Hippocampal formation (tissue), 2 donors: Measurements from ENCODE around the gene DIP2C.
"Not testable (repeated sequence)": the region's sequence is repeated elsewhere in the genome, so short reads cannot be mapped to it uniquely, and the experiment has no call there.

Source experiments
- DNase-seq, 2 donors: peaks; one replicate each; lab custom pipeline; 2025; lab: John Stamatoyannopoulos, UW

DIP2C gene

DNA sequence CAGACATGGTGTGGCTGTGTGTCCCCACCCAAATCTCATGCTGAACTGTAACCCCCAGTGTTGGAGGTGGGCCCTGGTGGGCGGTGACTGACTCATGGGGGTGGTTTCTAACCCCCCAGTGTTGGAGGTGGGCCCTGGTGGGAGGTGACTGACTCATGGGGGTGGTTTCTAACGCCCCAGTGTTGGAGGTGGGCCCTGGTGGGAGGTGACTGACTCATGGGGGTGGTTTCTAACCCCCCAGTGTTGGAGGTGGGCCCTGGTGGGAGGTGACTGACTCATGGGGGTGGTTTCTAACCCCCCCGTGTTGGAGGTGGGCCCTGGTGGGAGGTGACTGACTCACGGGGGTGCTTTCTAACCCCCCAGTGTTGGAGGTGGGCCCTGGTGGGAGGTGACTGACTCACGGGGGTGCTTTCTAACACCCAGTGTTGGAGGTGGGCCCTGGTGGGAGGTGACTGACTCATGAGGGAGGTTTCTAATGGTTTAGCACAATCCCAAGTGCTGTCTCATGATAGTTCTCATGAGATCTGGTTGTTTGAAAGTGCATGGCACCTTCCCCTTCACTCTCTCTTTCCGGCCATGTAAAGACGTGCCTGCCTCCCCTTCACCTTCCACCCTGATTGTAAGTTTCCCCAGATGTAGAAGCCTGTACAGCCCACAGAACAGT lies 78.7 kb downstream of the DIP2C start:
- DNase-seq = not testable (repeated sequence)

DNA sequence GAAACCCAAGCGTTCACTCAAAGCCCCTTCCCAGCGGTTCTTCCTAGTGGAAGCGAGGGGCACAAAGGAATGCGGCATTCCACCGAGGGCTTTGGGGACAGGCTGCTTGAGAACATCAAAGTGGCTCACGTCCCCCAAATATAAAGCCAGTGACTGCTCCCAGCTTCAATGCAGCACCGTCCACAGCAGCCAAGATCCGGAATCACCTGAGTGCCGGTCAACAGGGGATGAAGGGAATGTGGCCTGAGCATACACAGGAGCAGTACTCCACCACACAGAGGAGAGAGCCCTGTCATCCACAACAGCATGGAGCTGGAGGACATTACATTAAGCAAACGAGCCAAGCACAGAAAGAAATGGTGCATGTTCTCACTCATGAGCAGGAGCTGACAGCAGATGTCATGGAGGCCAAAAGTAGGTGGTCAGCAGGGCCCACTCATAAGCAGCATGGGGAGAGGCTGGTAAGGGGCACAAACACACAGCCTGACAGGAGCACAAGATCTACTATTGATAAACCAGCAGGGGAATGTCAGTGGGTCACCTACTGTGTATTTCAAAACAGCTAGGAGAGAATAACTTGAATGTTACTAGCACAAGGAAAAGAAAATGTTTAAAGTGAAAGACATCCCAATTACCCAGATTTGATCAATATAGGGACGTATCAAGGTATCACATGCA lies 79.5 kb downstream of the DIP2C start:
- no peak for DNase-seq

DNA sequence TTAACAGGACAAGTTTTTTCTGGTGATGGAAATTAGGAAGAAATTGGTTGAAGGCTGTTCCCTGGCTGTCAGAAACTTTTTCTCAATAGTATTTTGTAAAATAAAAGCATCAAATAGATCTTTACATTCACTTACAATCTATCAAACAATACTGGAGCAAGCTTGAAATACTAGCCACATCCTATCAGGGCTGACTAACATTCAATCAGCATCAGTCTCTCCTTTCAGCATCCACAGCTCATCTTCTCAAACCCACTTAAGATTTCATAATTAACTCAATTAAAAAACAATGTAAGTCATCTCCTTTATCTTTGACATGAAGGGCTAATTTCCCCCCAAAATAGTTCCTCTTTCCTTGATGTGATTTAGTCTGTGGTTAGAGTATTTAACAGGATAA lies 80.2 kb downstream of the DIP2C start:
- no peak for DNase-seq

DNA sequence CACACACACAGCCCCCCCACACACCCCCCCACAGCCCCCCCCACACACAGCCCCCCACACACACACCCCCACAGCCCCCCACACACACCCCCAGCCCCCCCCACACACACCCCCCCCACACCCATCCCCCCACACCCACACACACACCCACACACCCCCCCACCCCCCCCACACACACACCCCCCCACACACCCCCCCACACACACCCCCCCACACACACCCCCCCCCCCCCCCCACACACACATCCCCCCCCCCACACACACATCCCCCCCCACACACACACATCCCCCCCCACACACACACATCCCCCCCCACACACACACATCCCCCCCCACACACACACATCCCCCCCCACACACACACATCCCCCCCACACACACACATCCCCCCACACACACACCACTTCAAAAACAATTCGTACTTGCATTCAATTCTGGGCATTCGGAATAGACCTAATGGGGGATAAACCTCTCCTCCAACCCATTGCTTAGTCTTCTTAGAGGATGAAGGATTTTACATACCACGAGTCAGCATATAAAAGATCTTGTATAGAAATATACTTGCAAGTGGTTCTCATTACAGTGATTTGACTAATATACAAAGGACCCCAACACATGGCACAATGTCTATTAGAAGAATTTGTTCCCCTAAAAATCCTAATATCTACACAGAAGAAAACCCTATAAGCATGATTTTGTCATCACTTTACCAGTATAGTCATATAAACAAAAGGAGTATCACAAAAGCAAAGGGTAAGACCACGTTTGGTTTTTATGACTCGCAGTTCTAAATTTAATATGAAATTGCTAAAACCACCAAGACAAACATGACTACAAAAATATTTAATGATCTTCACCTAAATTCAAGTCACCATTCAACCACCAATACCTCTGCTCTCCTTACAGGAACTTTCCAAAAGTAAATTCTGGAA lies 80.9 kb downstream of the DIP2C start:
- DNase-seq = no peak

DNA sequence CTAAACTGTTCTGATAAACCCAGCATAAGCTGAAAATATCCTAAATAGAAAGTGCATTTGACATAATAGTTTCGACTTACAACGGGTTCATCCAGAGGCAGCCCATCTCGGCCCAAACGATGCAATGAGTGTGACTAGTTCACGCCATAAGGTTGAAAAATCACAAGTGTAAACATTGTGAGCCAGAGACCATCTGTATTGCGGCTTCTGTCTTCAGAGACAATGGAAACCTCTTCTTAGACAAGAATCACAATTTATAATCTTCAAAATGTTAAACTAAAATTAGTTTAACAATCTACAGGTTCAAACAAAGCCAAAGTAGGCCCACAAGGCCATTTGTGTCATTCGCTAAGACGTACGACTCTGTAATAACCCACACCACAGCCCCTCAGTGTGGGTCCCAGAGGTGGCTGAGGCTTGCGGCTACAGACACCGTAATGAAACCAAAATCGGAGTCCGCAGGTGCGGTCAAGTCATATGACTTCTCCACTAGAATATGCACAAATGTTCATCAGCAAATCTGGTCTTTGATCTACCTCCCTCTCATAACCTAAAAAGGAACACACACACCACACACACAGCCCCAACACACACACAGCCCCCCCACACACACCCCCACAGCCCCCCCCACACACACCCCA lies 81.8 kb downstream of the DIP2C start:
- no peak for DNase-seq

DNA sequence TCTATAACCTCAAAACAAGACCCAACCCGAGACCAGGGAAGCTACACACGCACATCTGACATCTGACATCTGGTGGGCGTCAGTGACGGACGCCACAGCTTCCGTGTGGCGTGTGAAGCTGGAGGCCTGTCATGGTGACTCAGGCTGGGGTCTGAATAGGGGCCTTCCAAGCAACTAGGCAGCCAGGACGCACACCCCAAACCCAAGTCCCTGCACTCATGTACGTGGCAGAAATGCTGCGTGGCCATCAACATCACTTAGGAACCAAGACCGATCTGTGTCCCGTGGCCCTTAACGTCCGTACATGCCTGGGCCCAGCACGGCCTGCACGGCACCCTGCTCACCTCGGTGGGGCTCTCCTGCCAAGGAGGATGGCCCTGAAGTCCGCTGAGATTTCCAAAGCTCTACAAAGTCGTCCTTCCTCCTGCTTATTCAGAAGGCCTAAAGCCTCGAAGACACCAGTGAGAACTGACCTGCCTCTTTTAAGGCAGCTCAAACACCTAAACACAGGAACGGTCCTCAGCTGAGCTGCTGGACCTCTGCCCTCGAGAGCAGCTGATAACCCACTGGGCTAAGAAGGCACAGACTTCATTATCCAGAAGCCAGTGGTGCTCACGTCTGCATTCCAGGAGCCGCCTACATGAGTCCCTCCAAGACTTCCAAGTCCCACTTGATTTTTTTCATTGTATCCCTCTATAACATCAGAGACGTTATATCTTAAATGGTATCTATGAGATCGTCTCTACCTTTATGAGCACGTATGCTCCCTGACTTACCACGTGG lies 82.5 kb downstream of the DIP2C start:
- DNase-seq = no peak

DNA sequence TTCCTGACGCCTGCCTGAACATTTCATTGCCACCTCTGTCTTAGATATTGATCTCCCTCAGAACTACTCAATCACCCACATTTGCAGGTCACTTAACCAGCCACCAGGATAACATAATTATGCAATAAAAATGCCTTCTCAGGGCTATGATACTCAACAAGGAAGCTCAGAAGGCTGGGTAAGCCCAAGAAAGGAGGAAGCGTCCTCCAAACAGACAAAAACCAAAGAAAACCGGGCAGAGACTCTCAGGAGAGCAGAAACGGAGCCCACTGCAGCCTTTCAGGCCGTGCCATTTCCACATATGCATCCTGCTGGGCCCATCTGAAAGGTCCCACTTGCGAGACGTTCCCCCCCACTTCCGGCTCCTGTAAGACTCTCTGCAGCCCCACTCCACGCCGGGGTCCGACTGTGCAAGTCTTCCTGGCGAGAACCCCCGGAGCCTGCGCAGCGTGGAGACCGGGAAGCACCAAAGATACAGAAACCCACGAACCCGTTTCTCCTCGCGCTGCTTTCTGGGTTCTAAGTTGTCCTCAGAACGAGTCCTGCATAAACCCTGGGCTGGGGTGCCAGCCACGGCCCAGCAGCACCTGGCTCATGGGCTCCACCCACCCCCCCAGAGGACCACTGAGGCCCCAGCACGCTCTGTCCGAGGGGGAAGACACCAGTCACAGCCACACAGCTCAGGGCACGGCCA lies 83.7 kb downstream of the DIP2C start:
- no peak for DNase-seq

DNA sequence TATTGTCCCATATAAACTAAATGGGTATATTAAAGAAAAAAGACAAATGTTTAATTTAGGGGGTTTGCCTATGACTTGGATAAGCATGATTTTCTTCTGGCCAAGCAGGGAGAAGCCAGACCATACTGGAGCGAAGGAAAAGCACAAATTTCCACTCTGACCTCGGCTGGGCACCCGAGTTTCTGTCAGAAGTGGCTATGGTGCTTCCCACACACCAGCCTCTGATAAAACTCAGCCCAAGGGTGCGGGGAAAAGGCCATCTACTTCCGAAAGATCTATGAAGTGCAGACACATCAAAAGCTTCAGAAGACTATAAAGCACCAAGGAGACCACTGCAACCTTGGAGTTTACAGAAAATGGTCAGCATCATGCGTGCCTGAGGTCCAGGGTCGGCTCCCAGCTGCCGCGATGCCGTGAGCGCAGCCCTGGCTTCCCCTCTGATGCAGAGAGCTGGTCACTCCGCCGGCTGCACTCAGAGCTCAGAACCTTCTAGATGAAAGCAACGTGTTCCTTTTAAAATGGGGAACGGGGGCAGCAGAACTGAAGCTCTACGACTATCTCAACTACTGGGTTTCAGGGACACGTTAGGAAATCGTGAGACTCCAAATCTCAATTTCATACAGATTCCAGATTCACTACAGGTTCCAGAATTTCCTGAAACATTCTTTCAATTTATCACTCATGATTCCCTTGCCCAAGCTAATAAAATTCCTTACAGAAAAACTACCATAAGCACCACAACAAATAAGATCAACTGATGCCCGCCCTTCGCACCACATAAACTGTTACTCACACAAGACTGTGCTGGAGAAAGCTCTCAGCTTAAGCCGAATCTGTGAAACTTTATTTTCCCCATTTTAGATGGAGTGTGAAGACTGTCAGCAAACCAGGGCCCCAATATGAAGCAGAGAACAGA lies 84.5 kb downstream of the DIP2C start:
- DNase-seq = no peak

DNA sequence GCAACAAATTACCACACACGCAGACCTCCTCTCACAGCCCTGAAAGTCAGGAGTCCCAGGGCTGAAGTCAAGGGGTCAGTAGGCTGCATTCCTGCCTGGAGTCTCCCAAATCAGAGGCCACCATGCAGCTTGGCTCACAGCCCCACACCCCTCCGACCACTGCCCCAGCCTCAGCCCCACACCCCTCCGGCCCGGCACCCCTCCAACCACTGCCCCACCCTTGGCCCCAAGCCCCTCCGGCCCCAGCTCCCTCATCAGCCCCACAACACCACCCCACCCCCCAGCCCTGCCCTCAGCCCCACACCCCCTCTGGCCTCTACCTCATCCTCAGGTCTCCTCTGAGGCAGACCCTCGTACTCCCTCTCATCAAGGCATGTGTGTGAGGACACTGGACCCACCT lies 85.7 kb downstream of the DIP2C start:
- no peak for DNase-seq

DNA sequence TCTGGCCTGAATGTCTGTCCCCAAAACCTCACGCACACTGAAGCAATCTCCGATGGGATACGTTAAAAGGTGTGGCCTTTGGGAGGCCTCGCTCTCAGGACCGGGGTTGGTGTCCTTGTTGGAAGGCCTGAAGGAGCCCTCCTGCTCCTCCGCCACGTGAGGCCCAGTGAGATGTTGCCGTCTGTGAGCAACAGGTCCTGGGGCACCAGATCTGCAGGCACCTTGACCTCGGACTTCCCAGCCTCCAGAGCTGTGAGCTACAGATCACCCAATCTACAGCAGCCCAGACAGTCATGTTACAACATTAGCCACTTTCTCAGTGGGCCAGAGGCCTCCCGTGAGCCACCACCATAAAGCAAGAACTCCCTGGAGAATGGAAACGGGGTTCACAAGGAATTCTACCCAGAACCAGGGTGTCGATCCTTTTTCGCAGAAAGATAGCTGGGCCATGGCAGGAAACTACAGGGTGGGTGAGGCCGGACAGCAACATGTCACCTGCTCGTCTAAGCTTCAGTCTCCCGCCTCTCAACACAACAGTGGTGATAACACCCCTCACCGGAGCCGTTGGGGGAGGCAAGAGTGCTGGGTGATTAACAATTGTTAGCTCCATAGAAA lies 87.0 kb downstream of the DIP2C start:
- no peak for DNase-seq

DNA sequence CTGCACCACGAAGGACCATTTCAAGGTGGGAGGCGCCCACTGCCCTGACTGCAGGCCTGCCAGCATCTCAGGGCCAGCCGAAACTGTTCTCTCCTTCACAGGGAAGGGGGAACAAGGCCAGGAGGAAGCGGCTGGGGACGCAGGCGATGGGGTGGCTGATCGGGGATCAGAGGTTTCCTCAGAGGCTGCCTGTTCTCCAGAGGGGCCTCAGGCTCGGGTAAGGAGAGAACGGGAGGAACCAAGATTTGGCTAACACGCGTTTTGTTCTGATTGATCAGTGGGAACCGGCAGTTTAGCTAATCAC lies 87.9 kb downstream of the DIP2C start:
- no peak for DNase-seq

DNA sequence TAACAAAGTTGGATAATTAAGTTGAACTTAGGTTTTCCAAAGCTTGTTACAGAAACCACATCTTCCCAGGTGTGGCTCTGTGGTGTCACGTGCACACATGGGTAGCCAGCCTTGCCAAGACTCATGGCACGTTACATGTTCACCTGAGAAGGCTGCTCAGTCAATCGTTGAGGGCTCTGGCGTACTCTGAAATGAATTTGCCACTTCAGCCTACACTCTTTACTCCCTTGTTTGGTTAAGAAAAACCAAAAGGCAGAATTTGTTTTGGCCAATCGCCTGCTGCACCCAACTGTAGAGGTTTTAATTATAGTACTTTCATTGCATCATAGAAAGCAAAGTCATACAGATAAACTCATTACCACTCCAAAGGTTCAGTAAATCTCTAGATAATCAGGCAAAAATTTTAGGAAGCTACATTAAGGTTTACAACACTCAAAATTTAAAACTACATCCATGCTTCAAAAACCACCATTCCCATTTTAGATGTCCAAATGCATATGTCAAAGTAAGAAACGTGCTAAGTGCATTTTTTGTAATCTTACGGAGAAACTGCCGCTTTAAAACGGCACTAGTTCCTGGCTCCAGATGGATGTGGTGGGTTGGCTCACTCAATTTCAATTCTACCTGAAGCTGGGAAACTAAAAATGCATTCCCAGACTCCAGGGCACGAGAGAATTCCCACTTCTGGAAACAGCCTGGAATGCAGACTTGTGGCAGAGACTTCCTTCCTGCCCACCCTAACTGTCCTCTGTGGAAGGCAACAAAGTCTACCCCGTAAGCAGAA lies 88.4 kb downstream of the DIP2C start:
- no peak for DNase-seq

DNA sequence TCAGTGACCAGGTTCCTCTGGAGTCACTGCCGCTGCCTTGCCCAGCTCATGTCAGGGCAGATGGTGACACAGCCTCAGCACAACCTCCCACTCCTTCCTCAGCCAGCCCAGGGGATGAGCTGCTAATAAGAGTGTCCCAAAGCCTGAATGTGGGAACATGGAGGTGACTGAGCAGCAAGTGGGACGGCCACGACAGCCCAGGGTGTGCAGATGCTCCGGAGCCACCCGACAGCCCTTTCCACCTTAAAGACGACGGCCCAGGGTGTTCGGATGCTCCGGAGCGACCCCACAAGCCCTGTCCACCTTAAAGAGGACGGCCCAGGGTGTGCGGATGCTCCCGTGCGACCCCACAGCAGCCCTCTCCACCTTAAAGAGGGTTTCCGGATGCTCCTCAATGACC lies 89.2 kb downstream of the DIP2C start:
- no peak for DNase-seq

DNA sequence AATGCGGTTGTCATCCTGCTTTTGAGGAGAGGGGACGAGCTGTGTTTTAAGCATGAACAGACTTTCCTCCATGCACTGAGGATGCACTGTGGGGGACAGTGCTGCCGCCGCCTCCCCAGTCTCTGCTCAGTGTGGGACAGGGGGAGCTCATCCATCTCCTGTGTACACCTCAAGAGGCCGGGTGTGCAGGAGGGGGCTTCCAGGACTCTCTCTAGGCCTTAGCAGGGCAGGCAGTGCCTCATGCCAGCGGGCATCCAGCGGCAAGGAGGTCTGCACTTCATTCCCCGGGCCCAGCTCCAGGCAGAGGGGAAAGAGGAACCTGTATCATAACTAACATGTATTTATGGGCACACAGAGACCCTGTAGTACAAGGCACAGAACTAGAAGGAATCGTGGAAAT lies 89.7 kb downstream of the DIP2C start:
- no peak for DNase-seq

DNA sequence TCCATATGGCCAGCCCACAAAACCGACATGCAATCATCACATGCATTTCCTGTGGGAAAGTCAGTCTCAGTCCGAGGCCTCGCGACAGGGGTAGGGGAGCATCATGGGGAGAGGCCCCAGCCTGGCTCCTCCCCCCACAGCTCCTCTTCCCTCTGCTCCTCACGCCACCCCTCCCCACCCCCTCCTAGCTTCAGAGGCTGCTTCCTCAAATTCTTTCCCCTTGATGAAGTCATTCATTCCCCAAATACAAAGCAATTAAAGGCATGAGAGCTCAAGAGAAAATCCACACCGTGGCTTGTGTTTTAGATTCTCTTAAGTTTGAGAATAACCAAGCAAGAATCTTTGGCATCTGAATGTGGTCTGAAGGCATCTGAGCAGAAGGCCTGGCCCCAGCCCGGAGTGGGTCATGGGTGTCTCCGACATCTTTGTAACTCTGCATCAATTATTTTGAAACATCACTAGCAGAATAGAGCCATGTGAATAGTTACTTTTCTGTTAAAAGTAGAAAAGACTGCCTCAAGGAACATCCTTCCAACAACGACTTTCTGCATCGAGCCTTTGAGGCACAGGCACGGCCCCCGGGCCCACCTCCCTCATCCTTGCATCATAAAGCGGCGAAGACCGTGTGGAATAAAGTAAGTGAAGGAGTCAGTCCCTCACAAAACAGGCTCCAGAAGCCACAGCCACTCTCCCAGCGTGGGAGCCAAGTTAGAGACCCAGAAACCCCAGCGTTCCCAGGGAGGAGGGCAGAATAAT lies 90.9 kb downstream of the DIP2C start:
- no peak for DNase-seq

DNA sequence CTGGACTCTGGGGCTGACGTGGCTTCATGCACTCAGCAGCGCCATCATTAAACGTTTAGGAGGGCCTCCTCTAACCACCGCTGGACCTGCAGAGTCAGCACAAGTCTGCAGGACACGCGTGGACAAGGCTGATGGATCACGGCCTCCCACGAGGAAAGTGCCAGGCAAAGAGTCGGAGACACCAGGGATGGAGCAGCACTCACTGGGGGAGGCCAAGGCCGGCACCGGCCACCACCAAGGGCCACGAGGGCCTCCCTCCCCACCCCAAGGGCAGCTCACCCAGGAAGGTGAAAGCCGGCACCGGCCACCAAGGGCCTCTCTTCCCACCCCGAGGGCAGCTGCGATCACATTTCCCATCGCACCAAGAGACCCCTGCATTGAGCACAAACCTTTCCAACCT lies 91.5 kb downstream of the DIP2C start:
- DNase-seq = no peak

DNA sequence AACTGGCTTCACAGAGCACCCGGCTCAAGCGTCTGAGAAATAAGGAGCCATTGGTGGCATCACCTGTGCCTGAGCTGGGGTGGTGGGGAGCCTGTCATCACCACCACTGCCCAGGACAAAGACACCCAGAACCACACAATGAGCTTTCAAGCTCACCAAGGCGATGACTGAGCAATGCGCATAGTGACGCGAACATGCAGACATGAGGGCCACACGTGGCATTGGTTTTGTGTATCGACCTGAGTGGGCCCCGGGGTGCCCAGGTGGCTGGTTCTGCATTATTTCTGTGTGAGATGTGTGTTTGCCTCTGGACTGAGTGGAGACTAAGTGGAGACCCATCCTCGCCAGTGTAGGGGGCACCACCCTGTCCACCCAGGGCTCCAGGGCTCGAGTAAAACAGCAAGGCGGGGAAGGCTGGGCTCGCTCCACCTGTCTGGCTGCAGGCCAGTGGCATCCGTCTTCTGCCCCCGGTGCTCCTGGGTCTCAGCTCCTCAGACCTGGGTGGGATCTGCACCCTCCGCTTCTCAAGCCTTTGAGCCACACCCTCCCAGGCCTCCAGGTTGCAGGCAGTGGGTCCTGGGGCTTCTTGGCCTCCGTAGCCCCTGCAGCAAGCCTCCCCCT lies 92.6 kb downstream of the DIP2C start:
- no peak for DNase-seq

DNA sequence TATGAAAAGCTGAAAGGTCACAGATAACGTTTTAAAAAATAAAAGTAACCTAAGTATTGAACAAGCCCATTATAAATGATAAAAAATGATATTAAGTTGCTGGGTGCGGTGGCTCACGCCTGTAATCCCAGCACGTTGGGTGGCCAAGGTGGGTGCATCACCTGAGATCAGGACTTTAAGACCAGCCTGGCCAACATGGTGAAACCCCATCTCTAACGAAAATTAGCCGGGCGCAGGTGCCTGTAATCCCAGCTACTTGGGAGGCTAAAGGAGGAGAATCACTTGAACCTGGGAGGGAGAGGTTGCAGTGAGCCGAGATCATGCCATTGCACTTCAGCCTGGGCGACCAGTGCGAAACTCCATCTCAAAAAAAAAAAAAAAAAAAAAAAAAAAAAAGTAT lies 93.3 kb downstream of the DIP2C start:
- not testable (repeated sequence) for DNase-seq
